Sciatic nerve (tissue), 2 donors: Measurements from ENCODE around the gene LAMA4. TPM values are rescaled to one million over a fixed set of nuclear protein-coding genes. Genes with fewer than 3 reads are reported as not detected.

Source experiments
- ATAC-seq: fragments of 200-7000 bp; cut with Tn5 transposase; one replicate; pipeline ENCODE4 v1.9.1; 2020; ENCODE audit warnings: mild to moderate bottlenecking, moderate library complexity
- DNase-seq: peaks from one replicate; pipeline ENCODE4 v3.0.0-alpha.2; 2020; ENCODE audit warnings: low spot score
- intact Hi-C: fragments of 100-400 bp; cut with DNase I; formaldehyde crosslinking; loops from one replicate; pipeline ENCODE4 v1.14.2; 2022
- total RNA-seq: library from RNA; stranded (reverse); fragmentation: NEBNext Ultra II Directional; extraction: Animal tissue kit (Norgen Biotek cat#: 25700); gene quantifications from one replicate; pipeline ENCODE4 v1.2.1, GENCODE V29; 2021
- donor health status: DM: no; HTN: no; CAD: no.
- donor health status: DM: no; HTN: no; CAD: no.

LAMA4 gene
- total RNA-seq, 1 donor from 2014 or later, result 332 TPM

- peak; percentile 91 for ATAC-seq
- intact Hi-C loops, result no loop called here
- peak; percentile 74 for DNase-seq
These were observed 27.7 kb upstream of the LAMA4 start for GRCh38 chr6:112281821-112282615.

- DNase-seq (no peak), ATAC-seq (no peak)
- intact Hi-C loops, result no loop called here
These were observed 24.9 kb upstream of the LAMA4 start for GRCh38 chr6:112279031-112279935.

GRCh38 chr6:112275365-112275764 lies 21.0 kb upstream of the LAMA4 start:
- ATAC-seq (no peak), DNase-seq (no peak)
- intact Hi-C loops, result no loop called here

GRCh38 chr6:112274774-112275173 lies 20.4 kb upstream of the LAMA4 start:
- ATAC-seq (no peak), DNase-seq (no peak)
- intact Hi-C loops, result no loop called here

- ATAC-seq, result no peak
- intact Hi-C loops, result no loop called here
These were observed 18.4 kb upstream of the LAMA4 start for GRCh38 chr6:112272799-112273198.

GRCh38 chr6:112270756-112271155 lies 16.4 kb upstream of the LAMA4 start:
- ATAC-seq (no peak), DNase-seq (no peak)
- intact Hi-C loops, result no loop called here

More at GRCh38 chr6:112272799-112273198, 18.4 kb upstream of the LAMA4 start:
- no peak for DNase-seq

GRCh38 chr6:112269979-112270566 lies 15.7 kb upstream of the LAMA4 start:
- ATAC-seq (no peak), DNase-seq (no peak)
- intact Hi-C loops, result no loop called here

GRCh38 chr6:112269114-112269513 lies 14.7 kb upstream of the LAMA4 start:
- no peak for DNase-seq
- intact Hi-C loops, result no loop called here
- ATAC-seq, result peak; percentile 67

GRCh38 chr6:112268654-112269053 lies 14.3 kb upstream of the LAMA4 start:
- DNase-seq (no peak), ATAC-seq (peak; percentile 59)
- intact Hi-C loops, result no loop called here

- DNase-seq (no peak), ATAC-seq (peak; percentile 81)
- intact Hi-C loops, result no loop called here
These were observed 13.7 kb upstream of the LAMA4 start for GRCh38 chr6:112268019-112268418.

- DNase-seq (no peak), ATAC-seq (peak; percentile 46)
- intact Hi-C loops, result no loop called here
These were observed 12.0 kb upstream of the LAMA4 start for GRCh38 chr6:112266331-112266730.

- ATAC-seq, result no peak
- intact Hi-C loops, result loop anchor here (10.0 kb wide), 1 partner anchor 85 kb away; no protein-coding TSS in a partner anchor
- no peak for DNase-seq
These were observed 4.9 kb upstream of the LAMA4 start for GRCh38 chr6:112259337-112259675.

GRCh38 chr6:112258642-112259336 lies 4.4 kb upstream of the LAMA4 start:
- intact Hi-C loops, result loop anchor here (10.0 kb wide), 1 partner anchor 84 kb away; no protein-coding TSS in a partner anchor

GRCh38 chr6:112257178-112257855 lies 3.0 kb upstream of the LAMA4 start:
- DNase-seq (no peak), ATAC-seq (no peak)
- intact Hi-C loops, result loop anchor here (10.0 kb wide), 1 partner anchor 83 kb away; no protein-coding TSS in a partner anchor

More at GRCh38 chr6:112258642-112259336, 4.4 kb upstream of the LAMA4 start:
- no peak for DNase-seq
- ATAC-seq, result no peak

GRCh38 chr6:112254921-112255320 lies 554 bp upstream of the LAMA4 start:
- ATAC-seq (peak; percentile 51), DNase-seq (no peak)
- intact Hi-C loops, result loop anchor here (10.0 kb wide), 1 partner anchor 80 kb away; no protein-coding TSS in a partner anchor

GRCh38 chr6:112253498-112253840 lies 898 bp downstream of the LAMA4 start:
- intact Hi-C loops, result loop anchor here (10.0 kb wide), 1 partner anchor 79 kb away; no protein-coding TSS in a partner anchor
- no peak for DNase-seq
- peak; percentile 24 for ATAC-seq

GRCh38 chr6:112252571-112253497 lies 1.5 kb downstream of the LAMA4 start:
- ATAC-seq, result no peak
- intact Hi-C loops, result loop anchor here (10.0 kb wide), 1 partner anchor 78 kb away; no protein-coding TSS in a partner anchor

More at GRCh38 chr6:112252571-112253497, 1.5 kb downstream of the LAMA4 start:
- no peak for DNase-seq
